ENCODE measurements around the gene INCA1. TPM values are rescaled to one million over a fixed set of nuclear protein-coding genes. Genes with fewer than 3 reads are reported as not detected.
A peak's percentile ranks its signal among the peaks of the same experiment; 100 is the strongest.

Gene INCA1
- polyA plus RNA-seq, 1 donor: 4.9 TPM

- no peak for DNase-seq
These were observed 27.7 kb downstream of the INCA1 start for GRCh38 chr17:4969551-4970173.

GRCh38 chr17:4969047-4969550 lies 28.2 kb downstream of the INCA1 start:
- DNase-seq: no peak

- no peak for DNase-seq
These were observed 28.8 kb downstream of the INCA1 start for GRCh38 chr17:4968486-4969046.

- peak; percentile 99 for DNase-seq
These were observed 29.5 kb downstream of the INCA1 start, which contains the start of gene SPAG7 for GRCh38 chr17:4967539-4968485. Gene SPAG7, minus strand, starts transcription at chr17:4967817. Its CDS starts 13 bp downstream, at chr17:4967804.

DNA sequence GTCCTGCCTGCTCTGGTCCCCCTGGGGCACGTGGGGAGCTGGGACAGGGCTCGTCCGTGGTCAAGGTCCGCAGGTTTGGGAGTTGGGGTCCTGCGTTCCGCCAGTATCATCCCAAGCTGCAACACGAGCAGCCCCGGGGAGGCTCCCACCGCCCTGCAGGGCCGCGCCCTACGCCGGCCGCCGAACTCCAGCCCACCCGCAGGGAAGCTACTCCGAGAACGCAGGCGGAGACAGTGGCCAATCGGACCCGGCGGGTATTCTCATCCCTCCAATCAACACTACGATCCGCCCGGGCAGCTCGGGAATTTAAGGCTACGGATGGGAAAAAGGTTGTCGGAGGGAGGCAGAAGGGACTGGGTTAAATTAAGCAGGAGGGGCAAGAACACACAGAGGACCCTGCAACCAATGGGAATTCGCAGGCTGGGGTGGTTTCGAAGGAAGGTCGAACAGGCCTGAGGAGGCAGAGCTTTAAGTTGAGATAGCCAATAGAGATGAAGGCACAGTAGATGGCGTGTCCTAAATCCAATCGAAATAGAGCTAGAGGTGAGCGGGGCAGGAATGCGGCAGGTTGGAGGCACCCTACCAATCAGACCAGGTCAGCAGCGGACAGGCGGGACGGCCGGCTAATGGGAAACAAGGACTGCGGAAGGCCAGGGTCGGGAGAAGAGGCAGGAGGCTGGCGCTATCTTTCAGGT lies 30.3 kb downstream of the INCA1 start:
- DNase-seq: peak; percentile 98

DNA sequence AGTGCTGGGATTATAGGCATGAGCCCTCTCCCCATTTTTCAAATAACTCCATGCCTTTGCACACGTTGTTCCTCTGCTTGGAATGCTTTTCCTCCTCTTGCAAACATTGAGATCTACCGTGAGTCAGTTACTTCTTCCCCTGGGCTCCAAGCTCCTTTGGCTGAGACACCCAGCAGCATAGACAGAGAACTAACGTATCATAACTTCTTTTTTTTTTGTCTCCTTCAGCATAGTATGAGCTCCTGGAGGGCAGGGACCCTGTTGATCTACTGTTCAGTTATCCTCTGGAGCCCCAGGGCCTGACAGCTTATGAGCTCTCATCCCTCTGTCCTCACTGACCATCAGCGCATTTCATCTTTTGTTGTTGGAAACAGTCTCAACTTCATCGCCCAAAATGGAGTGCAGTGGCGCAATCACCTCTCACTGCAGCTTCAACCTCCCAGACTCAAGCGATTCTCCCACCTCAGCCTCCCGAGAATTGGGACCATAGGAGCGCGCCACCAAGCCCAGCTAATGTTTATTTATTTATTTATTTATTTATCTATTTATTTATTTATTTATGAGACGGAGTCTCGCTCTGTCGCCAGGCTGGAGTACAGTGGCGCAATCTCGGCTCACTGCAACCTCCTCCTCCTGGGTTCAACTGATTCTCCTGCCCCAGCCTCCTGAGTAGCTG lies 31.9 kb downstream of the INCA1 start:
- DNase-seq: no peak

GRCh38 chr17:4960279-4960922 lies 36.9 kb downstream of the INCA1 start:
- DNase-seq: no peak

DNA sequence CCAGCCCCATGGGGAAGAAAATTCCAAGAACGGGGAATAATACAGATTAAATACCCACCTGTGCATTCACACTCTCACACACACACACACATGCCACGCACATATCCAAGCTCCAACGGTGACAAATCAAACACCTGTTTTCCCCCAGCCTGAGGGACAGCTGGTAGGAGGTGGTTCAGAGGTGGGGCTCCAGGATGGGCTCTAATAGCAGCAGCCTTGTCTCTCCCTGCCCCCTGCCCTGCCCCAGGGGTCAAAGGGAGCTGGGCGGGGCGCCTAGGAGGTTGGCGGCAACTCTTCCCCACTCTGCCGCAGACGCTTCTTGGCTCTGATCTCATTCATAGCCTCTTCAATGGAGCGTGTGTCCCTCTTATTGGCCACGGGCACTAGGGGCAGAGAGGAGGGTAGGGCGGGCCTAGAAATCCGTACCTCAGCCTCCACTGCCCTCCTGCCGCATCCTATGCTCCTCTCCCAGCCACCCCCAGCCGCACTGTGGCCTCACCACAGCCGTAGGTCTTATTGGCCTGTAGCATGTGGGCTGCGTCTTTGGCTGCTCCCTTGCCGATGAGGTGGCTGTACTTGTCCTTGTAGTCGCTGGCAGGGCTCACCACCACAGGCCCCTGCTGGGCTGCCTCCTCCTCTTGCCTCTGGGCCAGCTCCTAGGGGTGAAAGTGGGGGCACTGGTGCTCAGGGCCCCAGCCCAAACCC lies 37.9 kb downstream of the INCA1 start:
- no peak for DNase-seq

DNA sequence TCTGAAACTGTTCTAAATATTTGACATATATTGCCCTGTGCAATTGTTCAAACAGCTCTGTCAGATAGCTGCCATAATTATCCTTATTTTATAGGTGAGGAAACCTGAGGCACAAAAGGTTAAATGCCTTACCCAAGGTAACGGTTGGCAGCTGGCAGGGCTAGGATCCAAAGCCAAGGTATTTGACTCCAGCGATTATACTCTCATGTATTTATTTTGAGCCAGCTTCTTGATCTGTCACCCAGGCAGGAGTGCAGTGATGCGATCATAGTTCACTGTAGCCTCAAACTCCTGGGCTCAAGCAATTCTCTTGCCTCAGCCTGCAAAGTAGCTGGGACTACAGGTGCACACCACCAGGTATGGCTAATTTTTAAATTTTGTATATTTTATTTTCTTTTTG lies 39.2 kb downstream of the INCA1 start:
- DNase-seq: no peak

DNA sequence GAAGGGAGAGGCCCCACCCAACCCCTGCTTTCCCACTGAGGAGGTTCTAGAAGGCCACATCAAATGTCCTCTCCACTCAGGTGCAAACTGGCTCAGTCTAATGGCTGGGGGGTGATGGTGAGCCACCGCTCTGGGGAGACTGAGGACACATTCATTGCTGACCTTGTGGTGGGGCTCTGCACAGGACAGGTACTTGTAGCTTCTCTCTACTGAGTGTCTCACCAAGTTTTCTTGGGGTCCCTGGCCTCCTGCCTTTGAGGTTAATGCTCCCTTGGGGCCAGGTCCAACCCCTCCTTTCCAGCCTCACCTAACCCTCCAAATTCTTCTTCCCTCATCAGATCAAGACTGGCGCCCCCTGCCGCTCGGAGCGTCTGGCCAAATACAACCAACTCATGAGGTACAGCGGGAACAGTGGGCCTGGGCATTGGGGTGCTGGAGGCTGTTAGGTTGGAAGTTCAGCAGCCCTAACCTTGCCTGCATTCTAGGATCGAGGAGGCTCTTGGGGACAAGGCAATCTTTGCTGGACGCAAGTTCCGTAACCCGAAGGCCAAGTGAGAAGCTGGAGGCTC lies 40.7 kb downstream of the INCA1 start:
- DNase-seq: no peak

DNA sequence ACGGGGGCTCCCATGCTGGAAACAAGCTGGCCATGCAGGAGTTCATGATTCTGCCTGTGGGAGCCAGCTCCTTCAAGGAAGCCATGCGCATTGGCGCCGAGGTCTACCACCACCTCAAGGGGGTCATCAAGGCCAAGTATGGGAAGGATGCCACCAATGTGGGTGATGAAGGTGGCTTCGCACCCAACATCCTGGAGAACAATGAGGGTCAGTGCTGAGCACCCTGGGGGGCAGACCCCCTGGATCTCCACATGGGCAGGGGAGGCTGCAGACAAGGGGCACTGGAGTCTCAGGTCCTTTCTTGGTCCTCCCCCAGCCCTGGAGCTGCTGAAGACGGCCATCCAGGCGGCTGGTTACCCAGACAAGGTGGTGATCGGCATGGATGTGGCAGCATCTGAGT lies 42.2 kb downstream of the INCA1 start:
- DNase-seq: no peak

GRCh38 chr17:4953451-4953961 lies 43.8 kb downstream of the INCA1 start:
- no peak for DNase-seq

- DNase-seq: no peak
These were observed 45.8 kb downstream of the INCA1 start for GRCh38 chr17:4951486-4951885.

DNA sequence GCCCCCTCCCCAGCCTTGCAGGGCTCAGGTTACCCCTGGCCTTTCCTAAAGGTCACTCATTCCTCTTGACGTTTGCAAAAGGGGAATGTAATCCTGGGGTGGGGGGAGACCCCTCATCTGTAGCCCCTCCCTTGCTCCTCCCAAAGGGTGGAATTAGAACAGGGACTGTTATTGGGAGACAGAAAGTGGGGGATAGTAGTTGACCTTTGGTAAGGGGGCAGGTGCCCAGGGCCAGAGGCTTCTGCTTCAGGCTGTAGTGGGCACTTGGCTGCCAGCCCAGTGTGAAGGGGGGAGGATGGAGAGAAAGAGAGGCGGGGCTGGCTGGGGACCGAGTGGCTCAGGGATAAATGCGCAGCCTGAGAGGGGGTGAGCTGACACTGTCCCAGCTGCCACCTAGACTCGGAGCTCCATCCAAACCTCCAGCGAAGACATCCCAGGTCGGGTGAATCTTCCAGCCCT lies 46.5 kb downstream of the INCA1 start, which contains the start of gene ENO3:
Gene ENO3 (plus strand): TSS at position 374 of the 459 bp plus-strand sequence. CDS start 711 bp downstream, outside the sequence.
- DNase-seq: no peak

DNA sequence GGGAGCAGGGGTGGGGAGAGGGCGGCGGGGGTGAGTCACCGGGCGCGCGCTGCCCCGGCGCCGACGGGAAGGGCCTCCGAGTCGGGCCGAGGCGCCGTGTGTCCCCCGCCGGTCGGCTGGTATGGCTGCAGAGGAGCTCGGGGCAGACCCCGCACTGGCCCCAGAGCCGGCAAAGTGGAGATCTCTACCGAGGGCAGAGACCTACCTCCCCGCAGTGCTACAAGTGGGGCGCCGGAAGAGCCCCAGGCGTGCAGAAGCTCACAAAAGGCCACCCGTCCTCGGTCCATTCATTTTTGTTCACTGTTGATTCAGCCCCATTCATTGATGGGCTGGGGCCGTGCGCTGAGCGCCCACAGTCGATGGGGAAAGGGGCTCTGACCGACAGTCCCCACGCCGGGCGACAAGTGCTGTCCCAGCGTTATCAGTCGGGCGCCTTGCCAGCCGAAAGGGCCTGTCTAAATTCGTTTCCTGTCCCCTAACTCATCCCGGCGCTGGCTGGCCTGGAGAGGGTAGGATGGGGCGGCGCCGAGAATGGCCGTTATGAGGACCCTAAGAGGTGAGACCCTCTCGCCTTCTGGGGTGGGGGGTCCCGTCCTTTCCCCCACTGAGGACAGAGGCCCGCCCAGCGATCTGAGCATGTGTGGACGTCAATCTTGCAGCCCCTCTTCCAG lies 47.1 kb downstream of the INCA1 start:
- DNase-seq: no peak

GRCh38 chr17:4949321-4950074 lies 47.8 kb downstream of the INCA1 start:
- peak; percentile 64 for DNase-seq

DNA sequence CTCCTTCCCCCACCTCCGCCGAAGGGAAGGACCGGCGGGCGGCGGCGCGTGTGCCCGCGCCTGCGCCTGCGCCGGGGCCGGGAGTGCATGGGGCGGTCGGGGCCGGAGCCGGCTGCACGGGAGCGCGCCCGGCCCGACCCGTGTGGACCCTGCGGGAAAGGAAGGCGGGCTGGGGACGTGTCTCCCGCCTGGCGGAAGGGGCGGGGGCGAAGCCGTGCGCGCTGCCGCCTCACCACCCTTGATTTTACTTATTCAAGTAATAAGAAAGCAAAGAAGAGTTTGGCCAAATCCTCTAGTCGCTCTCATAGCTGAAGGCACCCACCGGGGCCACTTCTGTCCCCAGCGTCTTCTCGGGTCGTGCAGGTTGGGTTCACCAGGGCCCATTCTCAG lies 48.4 kb downstream of the INCA1 start:
- DNase-seq: peak; percentile 93

DNA sequence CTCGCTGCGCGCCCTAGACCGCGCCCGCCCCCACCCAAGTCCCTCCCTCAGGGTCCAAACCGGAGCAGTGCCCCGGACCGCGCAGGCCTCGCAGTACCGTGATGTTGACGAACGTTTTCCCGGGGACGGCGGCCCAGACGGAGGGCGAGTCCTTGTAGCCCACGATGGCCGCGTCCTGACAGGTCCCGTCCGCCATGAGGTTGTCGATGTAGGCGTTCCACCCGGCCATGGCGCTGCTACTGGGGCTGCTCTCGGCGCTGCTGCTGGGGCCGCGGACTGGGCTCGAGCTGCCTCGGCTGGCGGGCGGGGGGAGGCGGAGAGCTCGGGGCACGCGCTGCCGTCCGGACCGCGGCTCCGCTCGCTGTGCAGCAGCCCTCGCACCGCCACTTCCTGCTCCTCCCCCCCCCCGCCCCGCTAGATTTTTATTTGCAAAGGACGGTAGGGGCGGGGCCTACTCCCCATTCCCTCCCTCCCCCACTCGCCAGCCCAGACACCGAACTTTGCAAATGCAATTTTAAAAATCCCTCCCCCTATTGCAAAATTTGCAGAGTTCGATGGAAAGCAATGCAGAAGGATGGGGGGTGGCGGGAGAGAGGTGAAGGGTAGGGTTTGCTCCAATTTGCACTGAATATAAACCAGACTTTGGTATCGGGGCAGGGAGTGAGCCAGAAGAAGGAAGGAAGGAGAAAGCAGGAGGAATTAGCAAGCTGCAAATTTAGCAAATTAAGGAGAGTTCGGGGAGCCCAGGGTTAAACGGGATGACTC lies 49.0 kb downstream of the INCA1 start, which contains the start of gene PFN1:
Gene PFN1 (minus strand): TSS at position 365 of the 765 bp plus-strand sequence. CDS start 136 bp downstream, at position 229.
- peak; percentile 93 for DNase-seq

Data from hindlimb muscle (tissue), 1 donor.